ENCODE results near the gene NR2E1. TPM values are rescaled to one million over a fixed set of nuclear protein-coding genes. Genes with fewer than 3 reads are reported as not detected.

Gene NR2E1
- total RNA-seq, 1 experiment from 2014 or later = not detected

GRCh38 chr6:108222504-108222903 lies 56.7 kb downstream of the NR2E1 start:
- Mint-ChIP-seq H3K4me1 (peaks cover 14 to 15% of the 10 kb centered on the region in 2 experiments), H3K27me3 (ENCODE audit: low read depth) (no peaks in the 10 kb centered on the region), H3K9me3 (no peaks in the 10 kb centered on the region), H3K27ac (peak overlapping the region in 1 of 3 experiments; percentile 32; a peak in 2 of 7 replicates), H3K4me3 (no peak overlapping the region), H3K36me3 (ENCODE audit: insufficient read depth in 1 of 3, low read depth in 3 of 3) (peaks cover 7 to 30% (median 26%) of the 10 kb centered on the region in 3 experiments; a peak in 6 of 7 replicates)
- no peak overlapping the region for H2BK120ac ChIP-seq (ENCODE audit: low read depth, low read length, poor library complexity, severe bottlenecking)
- no peak overlapping the region for H3K4me2 ChIP-seq (ENCODE audit: insufficient read depth, insufficient read length, low read length)
- H3K4ac ChIP-seq (ENCODE audit: low read depth, low read length) = no peak overlapping the region
- no peaks in the 10 kb centered on the region for H3K9me3 ChIP-seq (ENCODE audit: control insufficient read depth, low read depth, low read length)
- H2BK12ac ChIP-seq (ENCODE audit: insufficient read length, low read depth, low read length) = no peak overlapping the region
- no peak overlapping the region for H2AFZ ChIP-seq (ENCODE audit: low read length)
- no peak overlapping the region for H4K5ac ChIP-seq (ENCODE audit: insufficient read length, low read depth, low read length)
- TF ChIP-seq, protein P1, sequence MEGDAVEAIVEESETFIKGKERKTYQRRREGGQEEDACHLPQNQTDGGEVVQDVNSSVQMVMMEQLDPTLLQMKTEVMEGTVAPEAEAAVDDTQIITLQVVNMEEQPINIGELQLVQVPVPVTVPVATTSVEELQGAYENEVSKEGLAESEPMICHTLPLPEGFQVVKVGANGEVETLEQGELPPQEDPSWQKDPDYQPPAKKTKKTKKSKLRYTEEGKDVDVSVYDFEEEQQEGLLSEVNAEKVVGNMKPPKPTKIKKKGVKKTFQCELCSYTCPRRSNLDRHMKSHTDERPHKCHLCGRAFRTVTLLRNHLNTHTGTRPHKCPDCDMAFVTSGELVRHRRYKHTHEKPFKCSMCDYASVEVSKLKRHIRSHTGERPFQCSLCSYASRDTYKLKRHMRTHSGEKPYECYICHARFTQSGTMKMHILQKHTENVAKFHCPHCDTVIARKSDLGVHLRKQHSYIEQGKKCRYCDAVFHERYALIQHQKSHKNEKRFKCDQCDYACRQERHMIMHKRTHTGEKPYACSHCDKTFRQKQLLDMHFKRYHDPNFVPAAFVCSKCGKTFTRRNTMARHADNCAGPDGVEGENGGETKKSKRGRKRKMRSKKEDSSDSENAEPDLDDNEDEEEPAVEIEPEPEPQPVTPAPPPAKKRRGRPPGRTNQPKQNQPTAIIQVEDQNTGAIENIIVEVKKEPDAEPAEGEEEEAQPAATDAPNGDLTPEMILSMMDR (conservative IDR thresholded peaks at IDR 0.05) = no peak
- no peak overlapping the region for H2BK5ac ChIP-seq (ENCODE audit: insufficient read length, low read length)
- H3K14ac ChIP-seq (ENCODE audit: insufficient read depth, low read length) = no peak overlapping the region
- H3K56ac ChIP-seq (ENCODE audit: insufficient read length, low read depth, low read length) = no peak overlapping the region
- no peaks in the 10 kb centered on the region for H3K23me2 ChIP-seq (ENCODE audit: insufficient read length, low read depth, low read length, poor library complexity, severe bottlenecking)
- no peaks in the 10 kb centered on the region for H3K4me1 ChIP-seq (ENCODE audit: insufficient read depth, low read length)
- H2BK20ac ChIP-seq (ENCODE audit: low read depth, low read length, poor library complexity, severe bottlenecking) = no peak overlapping the region
- no peak overlapping the region for H2BK15ac ChIP-seq (ENCODE audit: low read depth, low read length)
- no peak overlapping the region for H3T11ph ChIP-seq (ENCODE audit: low read length)
- H3K9ac ChIP-seq (ENCODE audit: extremely low read depth, insufficient read length, low read length) = no peak overlapping the region
- no peak overlapping the region for H4K8ac ChIP-seq (replicated peaks; ENCODE audit: insufficient read length, low read depth, low read length)
- no peaks in the 10 kb centered on the region for H3K27me3 ChIP-seq (ENCODE audit: insufficient read depth, low read length)
- no peaks in the 10 kb centered on the region for H3K79me1 ChIP-seq (ENCODE audit: insufficient read depth, low read depth, low read length, poor library complexity, severe bottlenecking)
- no peaks in the 10 kb centered on the region for H4K20me1 ChIP-seq (ENCODE audit: control insufficient read depth, insufficient read depth, insufficient read length)
- H4K91ac ChIP-seq (ENCODE audit: insufficient read length, low read depth, low read length) = no peak overlapping the region
- 100% methylated on average over 1 of the region's 1 CpG for WGBS (ENCODE audit: extremely low coverage, insufficient read length, low lambda C conversion rate)
- H3K23ac ChIP-seq (ENCODE audit: insufficient read length, low read depth, low read length) = no peak overlapping the region
- H3K79me2 ChIP-seq (ENCODE audit: insufficient read depth, low read length) = no peaks in the 10 kb centered on the region
- no peak overlapping the region for H3K18ac ChIP-seq (ENCODE audit: insufficient read length, low read depth, low read length)
- no peak for DNase-seq
- H3K27ac ChIP-seq (ENCODE audit: insufficient read length, low read depth, low read length) = no peak overlapping the region
- no peak overlapping the region for H2AK5ac ChIP-seq (ENCODE audit: insufficient read length, low read length)
